Measurements from ENCODE around the gene SHROOM3. TPM values are rescaled to one million over a fixed set of nuclear protein-coding genes. Genes with fewer than 3 reads are reported as not detected.

Gene SHROOM3
- total and polyA plus RNA-seq, 7 donors = 5.1 to 71.0 (median 28.2) TPM

GRCh38 chr4:76756416-76756815, 321.4 kb downstream of the SHROOM3 start:
- no peak overlapping the region for H3K4me3 ChIP-seq
- DNase-seq = no peak

GRCh38 chr4:76757418-76757939, 322.4 kb downstream of the SHROOM3 start:
- Histone ChIP-seq H3K4me1 (peaks cover 0 to 30% (median 17%) of the 10 kb centered on the region in 4 donors), H3K9me3 (no peaks in the 10 kb centered on the region), H3K27ac (peak overlapping the region in 1 of 4 donors; percentile 0), H3K27me3 (no peaks in the 10 kb centered on the region), H3K36me3 (peaks cover 0 to 17% (median 8%) of the 10 kb centered on the region in 4 donors), H3K4me3 (no peak overlapping the region)
- TF ChIP-seq, protein P1, sequence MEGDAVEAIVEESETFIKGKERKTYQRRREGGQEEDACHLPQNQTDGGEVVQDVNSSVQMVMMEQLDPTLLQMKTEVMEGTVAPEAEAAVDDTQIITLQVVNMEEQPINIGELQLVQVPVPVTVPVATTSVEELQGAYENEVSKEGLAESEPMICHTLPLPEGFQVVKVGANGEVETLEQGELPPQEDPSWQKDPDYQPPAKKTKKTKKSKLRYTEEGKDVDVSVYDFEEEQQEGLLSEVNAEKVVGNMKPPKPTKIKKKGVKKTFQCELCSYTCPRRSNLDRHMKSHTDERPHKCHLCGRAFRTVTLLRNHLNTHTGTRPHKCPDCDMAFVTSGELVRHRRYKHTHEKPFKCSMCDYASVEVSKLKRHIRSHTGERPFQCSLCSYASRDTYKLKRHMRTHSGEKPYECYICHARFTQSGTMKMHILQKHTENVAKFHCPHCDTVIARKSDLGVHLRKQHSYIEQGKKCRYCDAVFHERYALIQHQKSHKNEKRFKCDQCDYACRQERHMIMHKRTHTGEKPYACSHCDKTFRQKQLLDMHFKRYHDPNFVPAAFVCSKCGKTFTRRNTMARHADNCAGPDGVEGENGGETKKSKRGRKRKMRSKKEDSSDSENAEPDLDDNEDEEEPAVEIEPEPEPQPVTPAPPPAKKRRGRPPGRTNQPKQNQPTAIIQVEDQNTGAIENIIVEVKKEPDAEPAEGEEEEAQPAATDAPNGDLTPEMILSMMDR (IDR thresholded peaks at IDR 0.05) = no peak
- no peak for TF ChIP-seq POLR2A (IDR thresholded peaks at IDR 0.05)
- no peak for TF ChIP-seq EP300 (IDR thresholded peaks at IDR 0.05)
- no peak for TF ChIP-seq POLR2AphosphoS5 (IDR thresholded peaks at IDR 0.05)
- DNase-seq = no peak
- 87 to 88% methylated on average over 9 of the region's 9 CpGs for WGBS, 2 donors
- intact Hi-C loops (cut with DNase I) = no loop called here

More at GRCh38 chr4:76756416-76756815, 321.4 kb downstream of the SHROOM3 start:
- intact Hi-C loops (cut with DNase I) = no loop called here
- no peaks in the 10 kb centered on the region for H3K27me3 ChIP-seq
- TF ChIP-seq, protein P1 (IDR thresholded peaks at IDR 0.05) = no peak
- TF ChIP-seq POLR2A (IDR thresholded peaks at IDR 0.05) (no peak), EP300 (IDR thresholded peaks at IDR 0.05) (no peak), POLR2AphosphoS5 (IDR thresholded peaks at IDR 0.05) (no peak)
- no peak overlapping the region for H3K27ac ChIP-seq
- WGBS, 2 donors = 92 to 96% methylated on average over 2 of the region's 2 CpGs
- H3K9me3 ChIP-seq = no peaks in the 10 kb centered on the region
- peaks cover 0 to 19% (median 17%) of the 10 kb centered on the region in 4 donors for H3K4me1 ChIP-seq
- H3K36me3 ChIP-seq = peaks cover 0 to 17% (median 8%) of the 10 kb centered on the region in 4 donors

GRCh38 chr4:76758290-76758882, 323.4 kb downstream of the SHROOM3 start:
- Histone ChIP-seq H3K27me3 (no peaks in the 10 kb centered on the region), H3K27ac (no peak overlapping the region), H3K4me3 (no peak overlapping the region), H3K9me3 (no peaks in the 10 kb centered on the region), H3K4me1 (peaks cover 0 to 28% (median 10%) of the 10 kb centered on the region in 4 donors), H3K36me3 (peaks cover 0 to 17% (median 8%) of the 10 kb centered on the region in 4 donors)
- no peak for DNase-seq
- intact Hi-C loops (cut with DNase I) = no loop called here
- TF ChIP-seq, protein P1 (IDR thresholded peaks at IDR 0.05) = peak in 3 of 4 experiments; percentile 51 to 67 (median 52)
- TF ChIP-seq POLR2AphosphoS5 (IDR thresholded peaks at IDR 0.05) (peak in 1 of 4 donors; percentile 15), POLR2A (IDR thresholded peaks at IDR 0.05) (no peak)
- WGBS, 2 donors = 19 to 50% methylated on average over 4 of the region's 4 CpGs

DNA sequence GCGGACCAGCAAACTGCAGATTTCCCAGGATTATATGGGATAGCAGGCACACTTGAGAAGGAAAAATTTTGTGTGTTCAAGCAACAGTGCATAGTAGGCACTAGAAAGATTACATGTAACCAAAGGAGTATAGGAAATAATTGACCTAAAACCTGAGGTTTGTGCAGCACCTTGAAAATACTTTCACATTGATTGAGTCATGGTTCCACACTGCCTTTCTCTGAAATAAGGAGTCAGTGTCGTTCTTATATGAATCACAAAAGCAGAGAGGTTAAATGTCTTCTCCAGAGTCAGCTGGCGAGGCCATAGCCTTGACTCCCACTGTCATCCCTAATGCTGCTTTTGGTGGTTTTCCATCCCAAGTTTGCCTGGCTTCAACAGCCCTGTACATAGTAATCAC, 324.0 kb downstream of the SHROOM3 start:
- H3K27me3 ChIP-seq = no peaks in the 10 kb centered on the region
- no peak overlapping the region for H3K27ac ChIP-seq
- no peak overlapping the region for H3K4me3 ChIP-seq
- H3K9me3 ChIP-seq = no peaks in the 10 kb centered on the region
- intact Hi-C loops (cut with DNase I) = no loop called here
- DNase-seq = no peak
- WGBS, 2 donors = 88 to 94% methylated on average over 3 of the region's 3 CpGs
- peaks cover 0 to 21% (median 5%) of the 10 kb centered on the region in 4 donors for H3K4me1 ChIP-seq
- peaks cover 0 to 17% (median 8%) of the 10 kb centered on the region in 4 donors for H3K36me3 ChIP-seq
- TF ChIP-seq POLR2AphosphoS5 (IDR thresholded peaks at IDR 0.05) = no peak
- no peak for TF ChIP-seq POLR2A (IDR thresholded peaks at IDR 0.05)
- TF ChIP-seq, protein P1 (IDR thresholded peaks at IDR 0.05) = no peak
- TF ChIP-seq EP300 (IDR thresholded peaks at IDR 0.05) = no peak
